ENCODE measurements around the gene MAD1L1. TPM values are rescaled to one million over a fixed set of nuclear protein-coding genes. Genes with fewer than 3 reads are reported as not detected.

Gene MAD1L1
- total and polyA plus RNA-seq, 8 donors, result 12.8 to 469 (median 27.3) TPM

- no peak overlapping the region for H3K4me3 ChIP-seq
- H3K9me3 ChIP-seq, result no peaks in the 10 kb centered on the region
- H3K4me1 ChIP-seq, result peaks cover 0 to 28% (median 16%) of the 10 kb centered on the region in 4 donors
- intact Hi-C loops (cut with DNase I; ENCODE audit: low total_unique reads), result no loop called here
- no peak for DNase-seq
- 82 to 92% (median 91%) methylated on average over 12 of the region's 12 CpGs for WGBS, 5 donors
- TF ChIP-seq EP300 (IDR thresholded peaks at IDR 0.05), result no peak
- TF ChIP-seq POLR2AphosphoS5 (IDR thresholded peaks at IDR 0.05), result no peak
- TF ChIP-seq POLR2A (IDR thresholded peaks at IDR 0.05), result no peak
- TF ChIP-seq, protein P1, sequence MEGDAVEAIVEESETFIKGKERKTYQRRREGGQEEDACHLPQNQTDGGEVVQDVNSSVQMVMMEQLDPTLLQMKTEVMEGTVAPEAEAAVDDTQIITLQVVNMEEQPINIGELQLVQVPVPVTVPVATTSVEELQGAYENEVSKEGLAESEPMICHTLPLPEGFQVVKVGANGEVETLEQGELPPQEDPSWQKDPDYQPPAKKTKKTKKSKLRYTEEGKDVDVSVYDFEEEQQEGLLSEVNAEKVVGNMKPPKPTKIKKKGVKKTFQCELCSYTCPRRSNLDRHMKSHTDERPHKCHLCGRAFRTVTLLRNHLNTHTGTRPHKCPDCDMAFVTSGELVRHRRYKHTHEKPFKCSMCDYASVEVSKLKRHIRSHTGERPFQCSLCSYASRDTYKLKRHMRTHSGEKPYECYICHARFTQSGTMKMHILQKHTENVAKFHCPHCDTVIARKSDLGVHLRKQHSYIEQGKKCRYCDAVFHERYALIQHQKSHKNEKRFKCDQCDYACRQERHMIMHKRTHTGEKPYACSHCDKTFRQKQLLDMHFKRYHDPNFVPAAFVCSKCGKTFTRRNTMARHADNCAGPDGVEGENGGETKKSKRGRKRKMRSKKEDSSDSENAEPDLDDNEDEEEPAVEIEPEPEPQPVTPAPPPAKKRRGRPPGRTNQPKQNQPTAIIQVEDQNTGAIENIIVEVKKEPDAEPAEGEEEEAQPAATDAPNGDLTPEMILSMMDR (IDR thresholded peaks at IDR 0.05), result no peak
- no peaks in the 10 kb centered on the region for H3K27me3 ChIP-seq
- H3K27ac ChIP-seq, result no peak overlapping the region
- peaks cover 0 to 11% (median 2%) of the 10 kb centered on the region in 4 donors for H3K36me3 ChIP-seq
Measured at GRCh38 chr7:1925349-1925748, 307.4 kb downstream of the MAD1L1 start.

GRCh38 chr7:1924258-1924817 lies 308.4 kb downstream of the MAD1L1 start:
- no peak for DNase-seq
- 85 to 91% (median 86%) methylated on average over 10 of the region's 10 CpGs for WGBS, 5 donors
- intact Hi-C loops (cut with DNase I; ENCODE audit: low total_unique reads), result no loop called here
- Histone ChIP-seq H3K36me3 (peaks cover 0 to 11% (median 2%) of the 10 kb centered on the region in 4 donors), H3K27ac (no peak overlapping the region), H3K4me1 (peaks cover 0 to 37% (median 26%) of the 10 kb centered on the region in 4 donors), H3K9me3 (no peaks in the 10 kb centered on the region), H3K4me3 (no peak overlapping the region), H3K27me3 (no peaks in the 10 kb centered on the region)
- TF ChIP-seq EP300 (IDR thresholded peaks at IDR 0.05) (no peak), POLR2AphosphoS5 (IDR thresholded peaks at IDR 0.05) (no peak), POLR2A (IDR thresholded peaks at IDR 0.05) (no peak)
- TF ChIP-seq, protein P1 (IDR thresholded peaks at IDR 0.05), result no peak

DNA sequence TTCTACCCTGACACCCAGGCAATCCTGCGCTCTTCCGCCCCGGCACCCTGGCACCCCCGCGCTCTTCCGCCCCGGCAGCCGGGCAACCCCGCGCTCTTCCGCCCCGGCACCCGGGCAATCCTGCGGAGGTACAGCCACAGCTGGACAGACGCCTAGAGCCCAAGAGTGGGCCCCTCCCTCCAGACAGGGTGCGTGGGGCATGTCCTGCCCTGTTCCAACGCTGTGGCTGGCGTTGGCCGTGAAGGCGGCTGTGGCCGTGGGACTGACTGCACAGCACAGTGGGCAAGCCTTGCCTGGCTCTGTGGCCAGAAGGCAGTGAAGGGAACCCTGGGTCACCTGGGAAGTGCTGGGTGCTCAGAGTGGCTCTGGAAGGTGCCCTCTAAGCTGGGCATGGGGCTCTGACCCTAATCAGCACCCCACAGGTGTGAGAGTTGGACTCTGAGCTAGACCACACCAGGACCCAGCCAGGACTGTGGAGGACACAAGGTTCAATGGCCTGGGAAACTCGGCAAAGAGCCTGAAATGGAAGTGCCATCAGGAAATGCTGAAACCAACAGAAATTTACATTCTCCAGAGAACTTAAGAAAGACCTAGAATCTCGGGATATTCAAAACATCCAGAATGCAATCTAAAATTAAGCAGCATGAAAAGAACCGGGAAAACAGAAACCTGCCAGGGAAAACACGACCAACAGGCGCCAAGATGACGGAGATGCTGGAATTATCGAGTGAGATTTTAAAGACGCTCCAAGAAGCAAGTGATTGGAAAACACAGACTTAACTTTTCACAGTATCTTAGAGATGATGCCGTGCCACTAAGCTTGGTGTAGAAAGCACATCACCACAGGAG lies 309.1 kb downstream of the MAD1L1 start:
- intact Hi-C loops (cut with DNase I; ENCODE audit: low total_unique reads), result no loop called here
- peaks cover 0 to 40% (median 26%) of the 10 kb centered on the region in 4 donors for H3K4me1 ChIP-seq
- peaks cover 0 to 11% (median 2%) of the 10 kb centered on the region in 4 donors for H3K36me3 ChIP-seq
- no peak for DNase-seq
- 96 to 98% (median 97%) methylated on average over 27 to 30 of the region's 30 CpGs for WGBS, 5 donors
- TF ChIP-seq POLR2A (IDR thresholded peaks at IDR 0.05) (no peak), EP300 (IDR thresholded peaks at IDR 0.05) (no peak), POLR2AphosphoS5 (IDR thresholded peaks at IDR 0.05) (no peak)
- TF ChIP-seq, protein P1 (IDR thresholded peaks at IDR 0.05), result no peak
- H3K27me3 ChIP-seq, result no peaks in the 10 kb centered on the region
- H3K4me3 ChIP-seq, result no peak overlapping the region
- H3K9me3 ChIP-seq, result no peaks in the 10 kb centered on the region
- no peak overlapping the region for H3K27ac ChIP-seq

- 94 to 98% (median 97%) methylated on average over 7 of the region's 7 CpGs for WGBS, 5 donors
- H3K4me3 ChIP-seq, result no peak overlapping the region
- no peaks in the 10 kb centered on the region for H3K9me3 ChIP-seq
- no peak for TF ChIP-seq POLR2AphosphoS5 (IDR thresholded peaks at IDR 0.05)
- TF ChIP-seq, protein P1 (IDR thresholded peaks at IDR 0.05), result no peak
- TF ChIP-seq EP300 (IDR thresholded peaks at IDR 0.05), result no peak
- TF ChIP-seq POLR2A (IDR thresholded peaks at IDR 0.05), result no peak
- no peak overlapping the region for H3K27ac ChIP-seq
- peaks cover 0 to 11% (median 2%) of the 10 kb centered on the region in 4 donors for H3K36me3 ChIP-seq
- no peak for DNase-seq
- peaks cover 0 to 34% (median 21%) of the 10 kb centered on the region in 4 donors for H3K4me1 ChIP-seq
- H3K27me3 ChIP-seq, result no peaks in the 10 kb centered on the region
- intact Hi-C loops (cut with DNase I; ENCODE audit: low total_unique reads), result no loop called here
Measured at GRCh38 chr7:1922870-1923236, 309.9 kb downstream of the MAD1L1 start.
